HG03439 (cell line): ENCODE data around the gene HSDL1.

Source experiments
- ATAC-seq: cut with Tn5 transposase; IDR thresholded peaks from one replicate; pipeline ENCODE4 v1.9.1; 2021; ENCODE audit warnings: mild to moderate bottlenecking, moderate library complexity; ENCODE audit not compliant: unreplicated experiment

Gene HSDL1

DNA sequence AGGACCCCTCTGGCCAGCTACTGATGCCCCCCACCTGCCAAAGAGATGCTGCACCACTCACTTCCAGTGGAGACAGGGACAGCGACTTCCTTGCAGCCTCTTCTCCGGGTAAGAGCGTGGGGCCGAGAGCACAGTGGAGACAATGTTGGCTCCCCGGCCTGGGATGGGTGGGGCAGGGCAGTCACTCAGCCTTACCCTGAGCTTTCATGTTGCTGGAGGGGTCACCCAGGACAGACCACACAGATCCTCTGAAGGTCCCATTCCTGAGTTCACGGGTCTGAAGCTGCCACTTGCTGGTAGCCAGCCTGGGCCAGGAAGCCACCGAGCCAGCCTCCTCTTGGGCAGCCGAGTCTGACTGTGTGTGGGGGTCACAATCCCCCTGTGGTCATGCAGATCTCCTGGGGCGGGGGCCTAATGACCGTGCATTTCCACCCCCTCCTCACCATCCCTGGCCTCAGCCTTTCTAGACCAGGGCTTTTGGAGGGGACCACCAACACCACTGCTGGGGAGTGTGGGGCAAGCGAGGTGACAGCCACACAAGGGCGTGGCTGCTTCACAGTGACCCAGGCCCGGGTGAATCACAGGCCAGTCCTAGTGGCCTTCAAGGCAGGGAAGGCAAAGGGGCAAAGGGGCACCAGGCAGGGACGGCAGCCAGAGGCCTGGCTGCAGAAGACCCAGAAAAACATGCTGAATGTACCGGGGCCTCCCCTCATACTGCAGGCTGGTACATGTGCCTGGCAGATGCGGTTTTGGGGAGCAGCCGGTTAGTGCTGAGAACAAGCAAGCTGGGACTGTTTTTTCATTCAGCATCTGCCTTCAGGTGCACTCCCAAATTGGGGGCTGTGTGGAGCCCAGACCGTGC lies 31.4 kb upstream of the HSDL1 start:
- ATAC-seq: no peak

DNA sequence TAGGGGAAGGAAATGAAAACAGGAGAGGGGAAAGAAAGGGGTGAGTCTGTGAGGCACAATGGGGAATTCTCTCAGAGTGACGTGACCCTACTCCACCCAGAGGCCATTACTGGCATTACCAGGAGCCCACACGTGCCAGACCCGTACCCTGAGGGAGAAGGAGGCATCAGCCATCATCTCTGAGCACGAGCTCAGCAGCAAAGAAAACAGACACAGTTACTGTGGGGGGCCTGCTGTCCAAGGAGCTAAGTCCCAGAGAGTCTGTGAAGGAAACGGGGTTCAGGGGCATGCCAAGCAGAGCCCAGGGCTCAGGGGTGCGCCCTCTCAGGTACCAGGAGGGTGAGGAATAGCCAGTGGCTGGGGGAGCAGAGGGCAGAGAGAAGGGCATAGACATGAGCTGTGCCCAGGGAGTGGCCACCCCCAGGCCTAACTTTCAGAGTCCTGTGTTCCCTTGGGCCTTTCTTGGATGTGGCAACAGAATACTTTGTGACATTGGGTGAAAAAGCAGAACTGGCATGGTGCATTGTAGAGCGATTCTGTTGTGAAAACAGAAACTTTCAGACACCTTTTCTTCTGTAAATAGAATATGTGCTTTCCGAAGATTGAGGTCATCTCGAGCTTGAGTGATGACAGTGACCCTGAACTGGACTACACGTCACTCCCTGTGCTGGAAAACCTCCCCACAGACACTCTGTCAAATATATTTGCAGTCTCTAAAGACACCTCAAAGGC lies 30.5 kb upstream of the HSDL1 start:
- ATAC-seq: peak; percentile 71

DNA sequence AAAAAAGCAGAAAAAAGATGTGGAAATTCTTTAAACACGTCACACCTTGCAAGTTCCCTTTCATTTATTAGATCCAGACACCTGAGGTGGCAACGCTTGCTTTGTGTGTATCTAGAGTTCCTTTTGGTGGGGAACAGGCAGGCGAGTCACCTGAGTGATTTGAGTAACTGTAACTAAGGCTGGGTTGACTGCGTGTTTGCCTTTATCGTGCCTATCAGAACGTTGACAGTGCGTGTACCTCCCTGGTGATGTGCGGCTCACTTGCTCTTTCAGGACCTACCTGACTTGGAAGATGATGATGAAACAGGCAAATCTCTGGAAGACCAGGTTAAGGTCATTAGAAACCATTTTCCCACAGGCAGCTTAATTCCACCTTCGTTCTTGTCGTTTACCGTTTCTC lies 29.4 kb upstream of the HSDL1 start:
- ATAC-seq: no peak

DNA sequence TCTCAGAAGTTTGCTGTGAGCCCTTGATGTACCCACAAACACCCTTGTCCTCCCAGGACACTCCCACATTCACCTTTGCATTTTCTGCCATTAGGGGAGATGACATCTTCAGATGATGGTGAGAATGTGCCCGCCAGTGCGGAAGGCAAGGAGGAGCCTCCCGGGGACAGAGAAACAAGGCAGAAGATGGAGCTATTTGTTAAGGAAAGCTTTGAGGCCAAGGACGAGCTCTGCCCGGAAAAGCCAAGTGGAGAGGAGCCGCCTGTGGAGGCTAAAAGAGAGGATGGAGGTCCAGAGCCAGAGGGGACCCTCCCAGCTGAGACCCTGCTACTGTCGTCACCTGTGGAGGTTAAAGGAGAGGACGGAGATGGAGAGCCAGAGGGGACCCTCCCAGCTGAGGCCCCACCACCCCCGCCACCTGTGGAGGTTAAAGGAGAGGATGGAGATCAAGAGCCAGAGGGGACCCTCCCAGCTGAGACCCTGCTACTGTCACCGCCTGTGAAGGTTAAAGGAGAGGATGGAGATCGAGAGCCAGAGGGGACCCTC lies 24.9 kb upstream of the HSDL1 start:
- no peak for ATAC-seq

DNA sequence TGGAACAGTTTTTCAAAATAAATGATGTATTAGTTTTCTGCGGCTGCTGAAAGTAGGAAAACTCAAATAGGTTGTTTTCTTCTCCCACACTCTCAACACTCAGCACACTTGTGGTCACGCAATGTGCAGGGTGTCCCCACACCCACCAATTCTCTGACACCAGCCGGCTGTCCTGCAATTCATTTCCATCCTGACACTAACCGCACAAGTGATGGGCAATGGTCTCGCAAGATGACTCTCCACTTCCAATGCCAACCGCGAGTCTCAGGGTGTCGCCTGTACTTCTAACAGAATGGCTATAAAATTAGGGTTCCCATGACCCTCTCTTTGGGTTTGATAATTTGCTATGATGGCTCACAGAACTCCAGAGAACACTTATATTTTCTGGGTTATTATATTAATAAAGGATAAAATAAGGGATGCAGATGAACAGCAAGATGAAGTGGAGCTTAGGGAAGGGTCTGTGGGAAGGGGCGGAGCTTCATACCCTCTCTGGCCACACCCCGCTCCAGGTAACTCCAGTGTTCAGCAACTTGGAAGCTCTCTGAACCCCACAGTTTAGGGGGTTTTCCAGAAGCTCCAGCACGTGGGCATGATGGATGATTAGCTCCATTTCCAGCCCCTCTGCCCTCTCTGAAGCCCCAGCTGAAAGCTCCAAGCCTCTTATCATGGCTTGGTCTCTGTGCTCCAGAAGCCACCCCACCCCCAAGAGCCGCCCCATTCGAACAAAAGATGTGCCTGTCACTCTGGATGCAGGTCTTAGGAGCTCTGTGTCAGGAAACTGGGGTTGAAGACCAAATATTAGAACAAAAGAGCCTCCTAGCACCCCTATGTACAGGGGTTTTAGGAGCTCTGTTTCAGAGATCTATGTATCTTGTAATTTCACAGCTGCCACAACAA lies 22.1 kb upstream of the HSDL1 start:
- no peak for ATAC-seq

DNA sequence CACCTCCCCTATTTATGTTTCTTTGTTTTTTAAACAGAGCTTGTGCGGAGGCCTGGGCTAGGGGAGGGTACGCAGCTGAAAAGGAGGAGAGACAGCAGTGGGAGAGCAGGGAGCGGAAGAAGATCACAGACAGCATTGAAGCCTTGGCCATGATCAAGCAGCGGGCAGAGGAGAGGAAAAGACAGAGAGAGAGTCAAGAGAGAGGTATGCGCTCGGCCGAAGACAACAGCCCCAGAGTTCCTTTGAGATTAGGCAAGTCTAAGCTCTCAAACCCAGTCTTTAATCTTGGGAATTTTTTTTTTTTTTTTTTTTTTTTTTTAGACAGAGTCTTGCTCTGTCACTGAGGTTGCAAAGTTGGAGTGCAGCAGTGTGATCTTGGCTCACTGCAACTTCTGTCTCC lies 20.8 kb upstream of the HSDL1 start:
- no peak for ATAC-seq

DNA sequence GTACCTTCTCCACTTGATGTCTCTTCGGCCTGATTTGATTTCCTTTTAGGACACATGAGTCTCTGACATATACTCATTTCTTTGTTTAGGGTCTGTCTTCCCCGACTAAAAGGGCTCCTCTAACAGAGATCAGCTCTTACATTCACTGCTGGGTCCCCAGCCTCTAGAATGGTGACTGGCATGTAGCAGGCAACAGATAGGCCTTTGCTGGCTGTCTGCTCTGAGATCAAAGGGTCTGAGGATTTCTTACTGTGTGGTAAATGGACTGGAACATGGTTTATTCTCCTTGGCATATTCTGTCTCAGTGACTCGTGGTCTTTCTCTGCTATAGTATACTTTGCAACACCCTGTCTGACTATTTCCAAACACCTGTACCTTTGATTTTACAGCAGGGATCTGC lies 16.8 kb upstream of the HSDL1 start:
- ATAC-seq: no peak

DNA sequence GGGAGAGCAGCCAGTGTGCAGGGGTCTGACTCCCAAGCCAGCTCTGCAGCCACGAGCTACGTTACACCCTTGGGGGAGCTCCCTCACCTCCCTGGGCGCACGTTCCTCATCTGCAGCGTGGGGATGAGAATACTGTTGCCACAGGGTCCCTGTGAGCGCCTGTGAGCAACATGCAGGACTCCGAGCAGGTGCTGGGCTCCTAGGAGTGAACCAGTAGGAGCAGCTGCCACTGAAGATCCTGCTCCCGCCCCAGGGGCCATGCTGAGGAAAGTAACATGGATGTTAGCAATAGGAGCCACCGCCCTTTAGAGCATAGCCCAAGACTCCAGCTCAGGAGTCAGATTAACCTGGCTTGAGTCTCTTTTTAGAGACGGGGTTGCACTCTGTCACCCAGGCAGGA lies 16.1 kb upstream of the HSDL1 start:
- no peak for ATAC-seq

DNA sequence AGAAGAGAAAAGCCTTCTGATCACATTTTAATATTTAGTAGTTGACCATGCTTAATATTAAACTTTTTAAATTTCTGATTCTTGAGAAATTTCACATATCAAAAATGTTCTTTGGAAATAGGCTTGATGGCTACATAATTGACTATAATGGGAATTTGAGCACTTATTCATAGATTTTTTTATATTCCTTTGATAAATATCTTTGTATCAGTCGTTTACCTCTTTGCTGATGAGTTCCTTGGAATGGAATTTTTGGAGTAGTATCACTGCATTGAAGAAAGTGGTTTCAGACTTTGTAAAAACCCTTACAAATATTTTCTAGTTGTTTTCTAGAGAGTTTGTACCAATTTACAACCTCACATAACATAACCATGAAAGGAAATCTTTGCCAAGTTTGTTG lies 14.8 kb upstream of the HSDL1 start:
- ATAC-seq: no peak

DNA sequence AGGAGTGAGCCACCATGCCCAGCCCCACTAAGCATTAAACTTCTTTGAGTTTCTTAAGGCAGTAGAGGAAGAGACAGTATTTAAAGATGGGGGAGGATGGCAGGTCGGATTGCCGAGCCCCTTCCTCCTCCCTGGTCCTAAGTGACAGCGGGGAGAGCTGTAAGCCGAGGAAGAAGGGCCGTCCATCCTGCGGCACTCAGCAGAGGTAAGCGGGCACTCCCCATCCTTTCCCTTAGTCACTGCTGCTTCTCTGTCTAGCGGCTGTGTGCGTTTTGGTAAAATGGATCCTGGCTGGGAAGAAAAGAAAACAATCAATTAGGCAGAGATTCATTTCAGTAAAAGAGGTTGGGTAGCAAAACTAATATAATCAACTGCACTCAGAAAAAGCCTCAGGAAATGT lies 14.0 kb upstream of the HSDL1 start:
- no peak for ATAC-seq

DNA sequence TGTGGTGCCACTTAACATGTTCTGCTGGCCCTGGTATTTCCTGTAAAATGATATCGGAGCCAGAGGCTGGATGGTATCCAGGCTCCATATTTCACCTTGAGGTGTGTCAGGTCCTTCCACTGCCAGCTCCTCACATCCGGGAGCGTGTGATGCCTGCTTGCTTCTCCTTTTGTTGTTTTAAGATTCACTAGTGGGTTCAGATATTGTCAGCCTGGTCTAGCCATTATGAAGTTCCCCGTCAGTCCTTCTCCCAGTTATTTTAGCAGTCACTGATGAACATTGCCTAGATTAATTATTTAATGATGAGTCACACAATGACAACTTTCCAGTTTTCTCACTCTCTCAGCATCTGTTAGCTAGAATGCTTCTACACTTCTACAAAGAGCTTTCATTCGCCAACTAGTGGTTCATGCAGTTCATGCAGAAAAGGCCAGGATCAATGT lies 11.4 kb upstream of the HSDL1 start:
- no peak for ATAC-seq

DNA sequence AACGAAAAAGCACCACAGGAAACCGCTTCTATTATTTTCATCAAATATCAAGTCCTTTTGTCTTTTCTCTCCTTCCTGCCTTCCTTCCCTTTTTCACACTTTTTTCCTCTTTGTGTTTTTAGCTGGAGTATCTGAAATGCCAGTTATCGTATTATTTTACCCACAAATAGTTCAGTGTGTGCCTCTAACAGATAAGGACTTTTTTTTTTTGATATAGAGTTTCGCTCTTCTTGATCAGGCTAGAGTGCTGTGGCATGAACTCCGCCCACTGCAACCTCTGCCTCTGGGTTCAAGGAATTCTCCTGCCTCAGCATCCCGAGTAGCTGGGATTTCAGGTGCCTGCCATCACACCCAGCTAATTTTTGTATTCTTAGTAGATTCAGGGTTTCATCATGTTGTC lies 10.8 kb upstream of the HSDL1 start:
- ATAC-seq: no peak

DNA sequence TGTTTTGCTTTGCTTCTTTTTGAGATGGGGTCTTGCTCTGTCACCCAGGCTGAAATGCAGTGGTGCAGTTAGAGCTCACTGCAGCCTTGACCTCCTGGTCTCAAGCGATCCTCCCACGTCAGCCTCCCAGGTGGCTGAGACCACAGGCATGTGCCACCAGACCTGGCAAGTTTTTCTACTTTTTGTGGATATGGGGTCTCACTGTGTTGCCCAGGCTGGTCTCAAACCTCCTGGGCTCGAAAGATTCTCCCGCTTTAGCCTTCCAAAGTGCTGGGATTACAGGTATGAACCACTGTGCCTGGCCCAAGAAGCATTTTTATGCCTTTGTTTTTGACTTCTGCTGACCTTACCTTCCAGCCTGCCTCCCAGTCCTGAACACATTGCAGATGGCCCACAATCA lies 10.2 kb upstream of the HSDL1 start:
- no peak for ATAC-seq

DNA sequence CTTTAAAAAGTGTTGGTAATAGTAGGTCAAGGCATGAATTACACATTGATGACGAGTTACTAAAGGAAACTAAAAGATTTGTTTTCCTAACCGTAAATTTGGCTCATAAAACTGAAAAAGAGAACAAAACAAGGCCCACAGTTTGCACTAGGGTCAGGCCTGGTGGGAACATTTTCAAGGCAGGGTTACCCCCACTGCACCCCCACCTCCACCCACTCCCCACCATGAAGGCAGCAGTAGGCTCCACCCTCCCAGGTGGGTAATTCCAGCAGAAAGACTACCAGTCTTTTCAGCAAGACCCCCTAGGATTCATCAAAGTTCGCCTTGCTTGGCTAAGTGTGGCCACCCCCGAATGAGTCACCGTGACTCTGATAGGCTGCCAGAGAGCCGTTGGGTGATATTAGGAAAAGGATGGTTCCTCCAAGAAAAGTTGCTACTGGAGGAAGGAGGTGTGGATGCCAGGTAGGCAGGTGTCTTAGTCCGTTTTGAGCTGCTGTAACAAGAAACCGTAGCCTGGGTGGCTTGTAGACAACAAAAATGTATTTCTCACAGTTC lies 8.8 kb upstream of the HSDL1 start:
- ATAC-seq: no peak

DNA sequence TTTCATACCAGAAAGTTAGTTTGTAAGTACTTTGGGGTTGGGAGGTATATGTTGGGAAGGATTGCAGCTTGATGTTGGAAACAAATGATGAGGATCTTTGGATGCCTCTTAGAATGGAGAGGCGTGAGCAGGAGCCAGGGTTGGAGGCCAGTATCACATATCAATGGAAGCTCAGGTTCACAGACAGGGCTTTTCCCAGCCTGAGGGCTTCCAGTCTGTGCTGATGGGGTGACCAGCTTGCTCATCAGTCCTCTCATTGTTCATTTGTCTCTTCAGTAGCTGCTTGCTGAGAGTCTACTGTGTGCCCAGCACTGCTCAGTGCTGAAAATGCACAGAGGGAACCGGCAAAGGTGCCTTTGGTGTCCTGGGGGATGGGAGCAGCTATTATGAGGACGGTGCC lies 5.9 kb upstream of the HSDL1 start:
- ATAC-seq: no peak

DNA sequence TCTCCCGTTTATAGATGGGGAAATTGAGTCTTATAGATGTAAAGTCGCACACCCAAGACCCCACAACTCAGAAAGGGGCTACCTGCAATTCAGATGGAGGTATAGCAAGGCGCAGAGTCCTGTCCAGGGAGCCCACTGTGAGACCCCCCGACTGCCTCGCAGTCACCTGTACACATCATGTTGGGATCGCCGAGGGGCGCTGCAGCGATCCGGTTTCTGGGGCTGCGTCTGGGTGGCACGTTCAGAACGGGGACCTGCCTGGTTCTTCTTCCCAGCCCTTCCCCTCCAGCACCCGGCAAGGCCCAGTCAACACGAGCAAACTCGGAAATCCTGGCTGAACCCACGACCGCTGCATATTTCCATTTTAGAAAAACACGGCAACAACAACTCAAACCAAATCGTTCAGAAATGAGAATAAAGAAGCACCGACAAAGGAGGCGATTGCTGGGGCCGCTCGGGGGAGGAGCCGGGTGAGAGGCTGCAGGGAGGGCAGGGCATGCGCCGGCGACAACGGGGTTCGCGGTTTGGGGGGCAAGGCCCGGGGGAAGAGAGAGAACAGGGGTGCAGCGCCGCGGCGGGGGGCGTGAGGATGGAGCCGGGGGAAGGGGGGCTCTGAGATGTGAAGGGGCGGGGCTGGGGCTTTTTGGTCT lies 643 bp downstream of the HSDL1 start:
- no peak for ATAC-seq

DNA sequence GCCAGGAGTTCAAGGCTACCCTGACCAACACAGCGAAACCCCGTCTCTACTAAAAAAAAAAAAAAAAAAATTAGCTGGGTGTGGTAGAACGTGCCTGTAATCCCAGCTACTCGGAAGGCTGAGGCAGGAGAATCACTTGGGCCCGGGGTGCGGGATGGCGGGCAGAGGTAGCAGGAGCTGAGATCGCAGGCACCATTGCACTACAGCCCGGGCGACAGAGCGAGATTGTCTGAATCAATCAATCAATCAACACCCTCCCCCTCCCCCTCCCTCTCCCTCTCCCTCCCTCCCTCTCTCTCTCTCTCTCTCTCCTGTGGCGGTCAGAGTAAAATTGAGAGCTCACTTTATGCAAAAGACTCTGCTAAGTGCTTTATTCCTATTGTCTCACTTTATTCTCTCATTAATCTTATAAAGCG lies 1.2 kb downstream of the HSDL1 start:
- no peak for ATAC-seq

DNA sequence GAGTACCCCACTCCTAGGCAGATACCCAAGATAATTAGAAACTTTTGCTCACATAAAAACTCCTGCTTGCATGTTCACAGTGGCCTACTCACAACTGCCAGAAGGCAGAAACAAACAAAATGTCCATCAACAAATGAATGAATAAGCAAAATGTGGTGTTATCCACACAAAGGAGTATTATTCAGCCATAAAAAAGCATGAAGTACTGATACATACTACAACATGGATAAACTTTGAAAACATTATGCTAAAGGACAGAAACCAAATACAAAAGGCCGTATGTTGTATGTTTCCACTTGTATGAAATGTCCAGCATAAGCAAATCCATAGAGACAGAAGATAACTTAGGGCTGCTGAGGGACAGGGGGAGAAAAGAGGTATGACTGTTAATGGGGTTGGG lies 1.9 kb downstream of the HSDL1 start:
- ATAC-seq: no peak

DNA sequence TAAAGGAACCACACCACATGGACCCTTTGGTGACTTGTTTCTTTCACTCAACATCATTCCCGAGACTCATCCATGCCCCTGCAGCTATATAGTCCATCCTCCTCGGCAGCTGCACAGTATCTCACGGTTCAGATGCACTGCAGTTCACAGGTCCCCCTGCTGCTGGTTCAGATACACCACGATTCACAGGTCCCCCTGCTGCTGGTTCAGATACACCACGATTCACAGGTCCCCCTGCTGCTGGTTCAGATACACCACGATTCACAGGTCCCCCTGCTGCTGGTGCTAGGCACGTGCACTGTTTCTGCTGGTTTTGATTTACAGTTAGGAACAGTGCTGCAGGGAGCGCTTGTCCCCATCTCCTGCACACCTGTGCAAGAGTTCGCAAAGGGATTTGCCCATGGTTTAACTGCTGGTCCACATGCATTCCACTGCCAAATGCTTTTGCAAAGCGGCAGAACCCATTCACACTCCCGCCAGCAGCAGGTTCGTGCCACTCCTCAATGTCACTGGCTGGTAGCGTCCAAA lies 3.8 kb downstream of the HSDL1 start:
- ATAC-seq: no peak

DNA sequence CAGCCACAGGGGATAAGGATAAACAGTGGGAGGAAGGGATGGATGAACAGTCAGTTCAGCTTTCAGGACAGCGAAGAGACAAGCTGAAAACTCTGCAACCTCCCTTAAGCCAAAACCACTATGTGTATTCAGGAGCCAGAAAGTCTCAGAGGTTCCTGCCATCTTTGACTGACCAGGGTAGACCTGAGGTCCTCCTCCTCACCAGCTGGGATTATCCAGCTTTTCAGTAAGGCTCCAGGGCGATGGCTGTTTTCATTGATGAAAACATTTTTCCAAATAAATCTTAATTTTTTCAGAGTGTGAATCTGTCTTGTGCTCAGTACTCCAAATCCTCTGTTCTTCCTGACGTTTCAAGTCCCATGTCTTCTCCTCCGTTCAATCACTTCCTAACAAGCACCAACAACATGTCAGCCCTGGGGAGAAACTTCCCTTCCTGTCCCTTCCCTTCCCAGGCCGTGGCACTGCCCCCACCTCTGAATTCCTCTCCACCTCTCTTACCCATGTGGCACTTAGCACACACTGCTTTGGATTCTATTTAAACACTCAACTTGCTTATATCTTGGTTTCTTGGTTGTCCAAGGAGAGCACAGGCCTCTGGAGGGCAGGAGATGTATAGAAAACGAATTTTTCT lies 5.2 kb downstream of the HSDL1 start:
- no peak for ATAC-seq
